ENCODE results near the gene C1orf210. TPM values are rescaled to one million over a fixed set of nuclear protein-coding genes. Genes with fewer than 3 reads are reported as not detected.

C1orf210 gene
- total and polyA plus RNA-seq, 9 of the 15 experiments (the other 6 are each of a cell fraction or from before 2014, with no cell fraction given): 0.21 TPM; not detected in 8

DNA sequence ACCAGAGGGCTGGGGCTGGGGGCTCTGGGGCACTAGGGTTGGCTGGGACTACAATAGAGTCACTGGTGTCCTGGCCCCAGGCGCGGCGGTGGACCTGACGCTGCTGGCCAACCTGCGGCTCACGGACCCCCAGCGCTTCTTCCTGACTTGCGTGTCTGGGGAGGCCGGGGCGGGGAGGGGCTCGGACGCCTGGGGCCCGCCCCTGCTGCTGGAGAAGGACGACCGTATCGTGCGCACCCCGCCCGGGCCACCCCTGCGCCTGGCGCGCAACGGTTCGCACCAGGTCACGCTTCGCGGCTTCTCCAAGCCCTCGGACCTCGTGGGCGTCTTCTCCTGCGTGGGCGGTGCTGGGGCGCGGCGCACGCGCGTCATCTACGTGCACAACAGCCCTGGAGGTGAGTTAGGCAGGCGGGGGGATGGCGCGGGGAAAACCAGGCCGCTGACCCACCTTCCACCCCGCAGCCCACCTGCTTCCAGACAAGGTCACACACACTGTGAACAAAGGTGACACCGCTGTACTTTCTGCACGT is 19.5 kb upstream of the C1orf210 start (continued):
- TF ChIP-seq PPARD (CRISPR knock-in tag; IDR thresholded peaks at IDR 0.05) (no peak), ZNF445 (CRISPR knock-in tag; IDR thresholded peaks at IDR 0.05; ENCODE audit: low read depth) (no peak), CREB1 (IDR thresholded peaks at IDR 0.05) (peak; percentile 50; the same call in 1 of the 2 replicates), CREB1 (CRISPR knock-in tag; IDR thresholded peaks at IDR 0.05) (no peak), HLTF (IDR thresholded peaks at IDR 0.05) (no peak), TEAD4 (IDR thresholded peaks at IDR 0.05; ENCODE audit: low read length) (peak; percentile 52), TEAD4 (CRISPR knock-in tag; IDR thresholded peaks at IDR 0.05; ENCODE audit: borderline replicate concordance) (no peak), U2AF2 (optimal IDR thresholded peaks at IDR 0.05; ENCODE audit: low read depth, low read length) (no peak), MED1 (CRISPR knock-in tag; IDR thresholded peaks at IDR 0.05; ENCODE audit: borderline replicate concordance) (no peak), RBFOX2 (IDR thresholded peaks at IDR 0.05; ENCODE audit: low read depth, low read length) (no peak), SRSF1 (IDR thresholded peaks at IDR 0.05; ENCODE audit: low read depth, low read length) (no peak), CBX3 (IDR thresholded peaks at IDR 0.05; ENCODE audit: borderline replicate concordance in 1 of 2, low read length in 2 of 2) (peak in 1 of 2 experiments; percentile 53; a peak in 1 of 3 replicates), NRF1 (conservative IDR thresholded peaks at IDR 0.05 in 1 of 2, IDR thresholded peaks at IDR 0.05 in 1 of 2) (peak; percentile 79 to 84)
- TF ChIP-seq, protein P1, sequence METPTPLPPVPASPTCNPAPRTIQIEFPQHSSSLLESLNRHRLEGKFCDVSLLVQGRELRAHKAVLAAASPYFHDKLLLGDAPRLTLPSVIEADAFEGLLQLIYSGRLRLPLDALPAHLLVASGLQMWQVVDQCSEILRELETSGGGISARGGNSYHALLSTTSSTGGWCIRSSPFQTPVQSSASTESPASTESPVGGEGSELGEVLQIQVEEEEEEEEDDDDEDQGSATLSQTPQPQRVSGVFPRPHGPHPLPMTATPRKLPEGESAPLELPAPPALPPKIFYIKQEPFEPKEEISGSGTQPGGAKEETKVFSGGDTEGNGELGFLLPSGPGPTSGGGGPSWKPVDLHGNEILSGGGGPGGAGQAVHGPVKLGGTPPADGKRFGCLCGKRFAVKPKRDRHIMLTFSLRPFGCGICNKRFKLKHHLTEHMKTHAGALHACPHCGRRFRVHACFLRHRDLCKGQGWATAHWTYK (CRISPR knock-in tag; IDR thresholded peaks at IDR 0.05): no peak
- TF ChIP-seq, protein P2, sequence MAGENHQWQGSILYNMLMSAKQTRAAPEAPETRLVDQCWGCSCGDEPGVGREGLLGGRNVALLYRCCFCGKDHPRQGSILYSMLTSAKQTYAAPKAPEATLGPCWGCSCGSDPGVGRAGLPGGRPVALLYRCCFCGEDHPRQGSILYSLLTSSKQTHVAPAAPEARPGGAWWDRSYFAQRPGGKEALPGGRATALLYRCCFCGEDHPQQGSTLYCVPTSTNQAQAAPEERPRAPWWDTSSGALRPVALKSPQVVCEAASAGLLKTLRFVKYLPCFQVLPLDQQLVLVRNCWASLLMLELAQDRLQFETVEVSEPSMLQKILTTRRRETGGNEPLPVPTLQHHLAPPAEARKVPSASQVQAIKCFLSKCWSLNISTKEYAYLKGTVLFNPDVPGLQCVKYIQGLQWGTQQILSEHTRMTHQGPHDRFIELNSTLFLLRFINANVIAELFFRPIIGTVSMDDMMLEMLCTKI (IDR thresholded peaks at IDR 0.05; ENCODE audit: partially characterized antibody): no peak
- TF ChIP-seq, protein P3, sequence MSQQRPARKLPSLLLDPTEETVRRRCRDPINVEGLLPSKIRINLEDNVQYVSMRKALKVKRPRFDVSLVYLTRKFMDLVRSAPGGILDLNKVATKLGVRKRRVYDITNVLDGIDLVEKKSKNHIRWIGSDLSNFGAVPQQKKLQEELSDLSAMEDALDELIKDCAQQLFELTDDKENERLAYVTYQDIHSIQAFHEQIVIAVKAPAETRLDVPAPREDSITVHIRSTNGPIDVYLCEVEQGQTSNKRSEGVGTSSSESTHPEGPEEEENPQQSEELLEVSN (IDR thresholded peaks at IDR 0.05; ENCODE audit: borderline replicate concordance in 1 of 2, extremely low read depth in 1 of 2, insufficient read depth in 1 of 2, insufficient read length in 1 of 2, low read depth in 1 of 2, low read length in 1 of 2, poor library complexity in 1 of 2, severe bottlenecking in 1 of 2): peak; percentile 59 to 93
- TF ChIP-seq, protein P4, sequence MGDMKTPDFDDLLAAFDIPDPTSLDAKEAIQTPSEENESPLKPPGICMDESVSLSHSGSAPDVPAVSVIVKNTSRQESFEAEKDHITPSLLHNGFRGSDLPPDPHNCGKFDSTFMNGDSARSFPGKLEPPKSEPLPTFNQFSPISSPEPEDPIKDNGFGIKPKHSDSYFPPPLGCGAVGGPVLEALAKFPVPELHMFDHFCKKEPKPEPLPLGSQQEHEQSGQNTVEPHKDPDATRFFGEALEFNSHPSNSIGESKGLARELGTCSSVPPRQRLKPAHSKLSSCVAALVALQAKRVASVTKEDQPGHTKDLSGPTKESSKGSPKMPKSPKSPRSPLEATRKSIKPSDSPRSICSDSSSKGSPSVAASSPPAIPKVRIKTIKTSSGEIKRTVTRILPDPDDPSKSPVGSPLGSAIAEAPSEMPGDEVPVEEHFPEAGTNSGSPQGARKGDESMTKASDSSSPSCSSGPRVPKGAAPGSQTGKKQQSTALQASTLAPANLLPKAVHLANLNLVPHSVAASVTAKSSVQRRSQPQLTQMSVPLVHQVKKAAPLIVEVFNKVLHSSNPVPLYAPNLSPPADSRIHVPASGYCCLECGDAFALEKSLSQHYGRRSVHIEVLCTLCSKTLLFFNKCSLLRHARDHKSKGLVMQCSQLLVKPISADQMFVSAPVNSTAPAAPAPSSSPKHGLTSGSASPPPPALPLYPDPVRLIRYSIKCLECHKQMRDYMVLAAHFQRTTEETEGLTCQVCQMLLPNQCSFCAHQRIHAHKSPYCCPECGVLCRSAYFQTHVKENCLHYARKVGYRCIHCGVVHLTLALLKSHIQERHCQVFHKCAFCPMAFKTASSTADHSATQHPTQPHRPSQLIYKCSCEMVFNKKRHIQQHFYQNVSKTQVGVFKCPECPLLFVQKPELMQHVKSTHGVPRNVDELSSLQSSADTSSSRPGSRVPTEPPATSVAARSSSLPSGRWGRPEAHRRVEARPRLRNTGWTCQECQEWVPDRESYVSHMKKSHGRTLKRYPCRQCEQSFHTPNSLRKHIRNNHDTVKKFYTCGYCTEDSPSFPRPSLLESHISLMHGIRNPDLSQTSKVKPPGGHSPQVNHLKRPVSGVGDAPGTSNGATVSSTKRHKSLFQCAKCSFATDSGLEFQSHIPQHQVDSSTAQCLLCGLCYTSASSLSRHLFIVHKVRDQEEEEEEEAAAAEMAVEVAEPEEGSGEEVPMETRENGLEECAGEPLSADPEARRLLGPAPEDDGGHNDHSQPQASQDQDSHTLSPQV (IDR thresholded peaks at IDR 0.05): no peak
